ENCODE measurements around the gene MAGT1. TPM values are rescaled to one million over a fixed set of nuclear protein-coding genes. Genes with fewer than 3 reads are reported as not detected.

The MAGT1 gene
- total RNA-seq, 1 donor from 2014 or later, result 70.0 TPM

- peaks cover 27% of the 10 kb centered on the region for H3K36me3 Mint-ChIP-seq
- Histone ChIP-seq H3K4me2 (no peak overlapping the region), H2AFZ (replicated peaks) (no peak overlapping the region), H3K4me3 (no peak overlapping the region), H4K20me1 (ENCODE audit: low read depth) (peaks cover 59% of the 10 kb centered on the region), H3F3A (ENCODE audit: low read depth) (no peaks in the 10 kb centered on the region), H3K36me3 (no peaks in the 10 kb centered on the region), H3K9ac (no peak overlapping the region), H3K79me2 (ENCODE audit: low read depth) (peaks cover 100% of the 10 kb centered on the region), H3K27me3 (no peaks in the 10 kb centered on the region), H3K9me3 (ENCODE audit: low read depth) (peaks cover 5% of the 10 kb centered on the region), H3K4me1 (no peaks in the 10 kb centered on the region), H3K27ac (no peak overlapping the region)
- DNase-seq (ENCODE audit: low spot score), result no peak
- peaks cover 50% of the 10 kb centered on the region for H3K9me3 Mint-ChIP-seq
- H3K4me3 Mint-ChIP-seq, result no peak overlapping the region
- H3K4me1 Mint-ChIP-seq, result no peaks in the 10 kb centered on the region
- H3K27me3 Mint-ChIP-seq (ENCODE audit: insufficient read depth, low read depth), result peaks cover 4% of the 10 kb centered on the region
- H3K27ac Mint-ChIP-seq, result no peak overlapping the region
- TF ChIP-seq EZH2phosphoT487 (IDR thresholded peaks at IDR 0.05), result no peak
- TF ChIP-seq CTCF (IDR thresholded peaks at IDR 0.05), result no peak
- no peak for TF ChIP-seq EZH2 (IDR thresholded peaks at IDR 0.05)
Measured at GRCh38 chrX:77776659-77777058, 118.6 kb downstream of the MAGT1 start.

Small RNA genes within 50 kb of the gene (small RNA-seq; reads per million reads assigned to genes)
- gene RN7SL460P (not detected), gene RNU6-854P (not detected)

Other genes with a start within 250 kb of the MAGT1 start
- 106 and 129 TPM in 2 replicates for gene ATRX, start 109.2 kb downstream of the MAGT1 start, total RNA-seq (ENCODE audit: low replicate concordance)
- 285 and 500 TPM in 2 replicates for gene COX7B, start 4.0 kb upstream of the MAGT1 start, total RNA-seq (ENCODE audit: low replicate concordance)
- 4.4 and 5.1 TPM in 2 replicates for gene ATP7A, start 15.3 kb upstream of the MAGT1 start, total RNA-seq (ENCODE audit: low replicate concordance)
- gene PGAM4, start 74.2 kb upstream of the MAGT1 start, total RNA-seq (ENCODE audit: low replicate concordance), result not detected in 2 replicates
- gene PGK1, start 208.8 kb upstream of the MAGT1 start, total RNA-seq (ENCODE audit: low replicate concordance), result 446 and 531 TPM in 2 replicates
- 71.5 and 103 TPM in 2 replicates for gene TAF9B, start 244.2 kb upstream of the MAGT1 start, total RNA-seq (ENCODE audit: low replicate concordance)